Stimulated activated effector memory CD8-positive, alpha-beta T cell treated with anti-CD3 and anti-CD28 coated beads, Interleukin-12 subunit alpha, Interleukin-12 subunit beta, amount 100 ng/mL, for 72 hours (primary cell): Measurements from ENCODE around the gene MFSD11.
"Not testable (repeated sequence)": the region's sequence is repeated elsewhere in the genome, so short reads cannot be mapped to it uniquely, and the experiment has no call there.

Source experiments
- ATAC-seq: fragments of 150-1000 bp; cut with Tn5 transposase; 2 replicates; pipeline ENCODE4 v1.10.0; 2021
- DNase-seq, 2 donors: peaks; one replicate each; pipeline ENCODE4 v3.0.0; 2021 to 2022; ENCODE audit warnings: low spot score in 2 of 2
- H3K27ac Mint-ChIP-seq: one replicate; pipeline ENCODE4 v1.8.0; 2022; ENCODE audit warnings: mild to moderate bottlenecking, mixed read lengths
- H3K36me3 Mint-ChIP-seq: one replicate; pipeline ENCODE4 v1.8.0; 2022; ENCODE audit warnings: mild to moderate bottlenecking, mixed read lengths
- H3K4me1 Mint-ChIP-seq: one replicate; pipeline ENCODE4 v1.8.0; 2022; ENCODE audit warnings: mixed read lengths
- H3K4me3 Mint-ChIP-seq: one replicate; pipeline ENCODE4 v1.8.0; 2022; ENCODE audit warnings: mild to moderate bottlenecking, mixed read lengths
- H3K9me3 Mint-ChIP-seq: one replicate; pipeline ENCODE4 v1.8.0; 2022; ENCODE audit warnings: mixed read lengths

The MFSD11 gene

GRCh38 chr17:76702076-76702475 is 35.8 kb upstream of the MFSD11 start:
- H3K4me1 Mint-ChIP-seq, result peaks cover 31% of the 10 kb centered on the region
- no peak for ATAC-seq
- H3K9me3 Mint-ChIP-seq, result no peaks in the 10 kb centered on the region
- H3K4me3 Mint-ChIP-seq, result no peak overlapping the region
- H3K27ac Mint-ChIP-seq, result peak overlapping the region; percentile 12
- H3K36me3 Mint-ChIP-seq, result peaks cover 4% of the 10 kb centered on the region
- DNase-seq, result no peak

GRCh38 chr17:76702941-76703637 is 34.8 kb upstream of the MFSD11 start:
- Mint-ChIP-seq H3K4me3 (no peak overlapping the region), H3K9me3 (no peaks in the 10 kb centered on the region), H3K27ac (no peak overlapping the region), H3K36me3 (peaks cover 4% of the 10 kb centered on the region), H3K4me1 (peaks cover 24% of the 10 kb centered on the region)
- DNase-seq, result no peak
- ATAC-seq, result no peak

- DNase-seq (no peak), ATAC-seq (no peak)
- Mint-ChIP-seq H3K4me1 (peaks cover 30% of the 10 kb centered on the region), H3K36me3 (peaks cover 4% of the 10 kb centered on the region), H3K4me3 (no peak overlapping the region), H3K27ac (no peak overlapping the region), H3K9me3 (no peaks in the 10 kb centered on the region)
Observed at GRCh38 chr17:76704805-76705204, 33.1 kb upstream of the MFSD11 start.

- peaks cover 26% of the 10 kb centered on the region for H3K4me1 Mint-ChIP-seq
- ATAC-seq, result no peak
- H3K27ac Mint-ChIP-seq, result no peak overlapping the region
- no peaks in the 10 kb centered on the region for H3K9me3 Mint-ChIP-seq
- H3K4me3 Mint-ChIP-seq, result no peak overlapping the region
- no peaks in the 10 kb centered on the region for H3K36me3 Mint-ChIP-seq
- no peak for DNase-seq
Observed at GRCh38 chr17:76706817-76707216, 31.1 kb upstream of the MFSD11 start.

GRCh38 chr17:76707985-76708807 is 29.7 kb upstream of the MFSD11 start:
- no peaks in the 10 kb centered on the region for H3K9me3 Mint-ChIP-seq
- peaks cover 26% of the 10 kb centered on the region for H3K4me1 Mint-ChIP-seq
- no peak overlapping the region for H3K27ac Mint-ChIP-seq
- peaks cover 12% of the 10 kb centered on the region for H3K36me3 Mint-ChIP-seq
- peak overlapping the region; percentile 68 for H3K4me3 Mint-ChIP-seq
- DNase-seq (no peak), ATAC-seq (no peak)

- H3K4me1 Mint-ChIP-seq, result peaks cover 37% of the 10 kb centered on the region
- peaks cover 23% of the 10 kb centered on the region for H3K36me3 Mint-ChIP-seq
- no peaks in the 10 kb centered on the region for H3K9me3 Mint-ChIP-seq
- DNase-seq (no peak), ATAC-seq (no peak)
- peak overlapping the region; percentile 45 for H3K27ac Mint-ChIP-seq
- H3K4me3 Mint-ChIP-seq, result peak overlapping the region; percentile 68
Observed at GRCh38 chr17:76709077-76709950, 28.6 kb upstream of the MFSD11 start.

- H3K9me3 Mint-ChIP-seq, DNase-seq: not testable (repeated sequence)
- peak; percentile 29 for ATAC-seq
- Mint-ChIP-seq H3K4me1 (peaks cover 46% of the 10 kb centered on the region), H3K27ac (peak overlapping the region; percentile 45), H3K4me3 (peak overlapping the region; percentile 68), H3K36me3 (peaks cover 32% of the 10 kb centered on the region)
Observed at GRCh38 chr17:76709951-76710862, 27.7 kb upstream of the MFSD11 start.

- DNase-seq, result peak; percentile 60 to 75
- Mint-ChIP-seq H3K27ac (peak within 1 kb of the TSS; percentile 45), H3K4me1 (peaks cover 55% of the 10 kb centered on the region), H3K4me3 (peak within 1 kb of the TSS; percentile 68), H3K9me3 (no peaks in the 10 kb centered on the region), H3K36me3 (peaks cover 40% of the 10 kb centered on the region)
- ATAC-seq, result peak; percentile 83
Observed at GRCh38 chr17:76710863-76711611, 26.9 kb upstream of the MFSD11 start, which contains the start of gene MXRA7. Gene MXRA7 (minus strand): TSS chr17:76710965. CDS start chr17:76710946, 19 bp downstream.

- not testable (repeated sequence) for DNase-seq, H3K27ac Mint-ChIP-seq, H3K4me3 Mint-ChIP-seq, H3K9me3 Mint-ChIP-seq, ATAC-seq
- peaks cover 53% of the 10 kb centered on the region for H3K36me3 Mint-ChIP-seq
- peaks cover 64% of the 10 kb centered on the region for H3K4me1 Mint-ChIP-seq
Observed at GRCh38 chr17:76712321-76712720, 25.6 kb upstream of the MFSD11 start.

GRCh38 chr17:76713765-76714164 is 24.2 kb upstream of the MFSD11 start:
- DNase-seq (no peak), ATAC-seq (no peak)
- Mint-ChIP-seq H3K27ac (peak overlapping the region; percentile 87), H3K4me3 (no peak overlapping the region), H3K36me3 (peaks cover 67% of the 10 kb centered on the region), H3K9me3 (no peaks in the 10 kb centered on the region), H3K4me1 (peaks cover 63% of the 10 kb centered on the region)

- ATAC-seq (no peak), DNase-seq (no peak)
- Mint-ChIP-seq H3K4me3 (peak overlapping the region; percentile 62), H3K27ac (peak overlapping the region; percentile 87), H3K36me3 (peaks cover 73% of the 10 kb centered on the region), H3K9me3 (no peaks in the 10 kb centered on the region), H3K4me1 (peaks cover 60% of the 10 kb centered on the region)
Observed at GRCh38 chr17:76714336-76714735, 23.6 kb upstream of the MFSD11 start.

GRCh38 chr17:76714822-76715495 is 23.0 kb upstream of the MFSD11 start:
- no peaks in the 10 kb centered on the region for H3K9me3 Mint-ChIP-seq
- H3K4me1 Mint-ChIP-seq, result peaks cover 54% of the 10 kb centered on the region
- ATAC-seq (peak; percentile 6), DNase-seq (peak; percentile 68 to 89)
- H3K4me3 Mint-ChIP-seq, result peak overlapping the region; percentile 62
- H3K36me3 Mint-ChIP-seq, result peaks cover 79% of the 10 kb centered on the region
- peak overlapping the region; percentile 87 for H3K27ac Mint-ChIP-seq

GRCh38 chr17:76715496-76715830 is 22.5 kb upstream of the MFSD11 start:
- H3K4me1 Mint-ChIP-seq, result peaks cover 54% of the 10 kb centered on the region
- no peak for ATAC-seq

More at GRCh38 chr17:76715496-76715830, 22.5 kb upstream of the MFSD11 start:
- DNase-seq, result no peak
- H3K9me3 Mint-ChIP-seq, result no peaks in the 10 kb centered on the region
- peak overlapping the region; percentile 87 for H3K27ac Mint-ChIP-seq
- peaks cover 84% of the 10 kb centered on the region for H3K36me3 Mint-ChIP-seq
- H3K4me3 Mint-ChIP-seq, result peak overlapping the region; percentile 62
